ENCODE measurements around the gene ZNF584.

GRCh38 chr19:58381460-58382212 is 26.8 kb upstream of the ZNF584 start:
- TF ChIP-seq POLR2A (IDR thresholded peaks at IDR 0.05) = no peak
- TF ChIP-seq CTCF (IDR thresholded peaks at IDR 0.05) = no peak
